ENCODE results near the gene FOSL2.

- TF ChIP-seq CTCF (conservative IDR thresholded peaks at IDR 0.05; ENCODE audit: low read depth in 2 of 2): no peak
- TF ChIP-seq, protein P1, sequence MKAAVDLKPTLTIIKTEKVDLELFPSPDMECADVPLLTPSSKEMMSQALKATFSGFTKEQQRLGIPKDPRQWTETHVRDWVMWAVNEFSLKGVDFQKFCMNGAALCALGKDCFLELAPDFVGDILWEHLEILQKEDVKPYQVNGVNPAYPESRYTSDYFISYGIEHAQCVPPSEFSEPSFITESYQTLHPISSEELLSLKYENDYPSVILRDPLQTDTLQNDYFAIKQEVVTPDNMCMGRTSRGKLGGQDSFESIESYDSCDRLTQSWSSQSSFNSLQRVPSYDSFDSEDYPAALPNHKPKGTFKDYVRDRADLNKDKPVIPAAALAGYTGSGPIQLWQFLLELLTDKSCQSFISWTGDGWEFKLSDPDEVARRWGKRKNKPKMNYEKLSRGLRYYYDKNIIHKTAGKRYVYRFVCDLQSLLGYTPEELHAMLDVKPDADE (IDR thresholded peaks at IDR 0.05): no peak
- no peak for TF ChIP-seq EZH2 (IDR thresholded peaks at IDR 0.05; ENCODE audit: low read depth, unreplicated experiment)
- TF ChIP-seq JUNB (IDR thresholded peaks at IDR 0.05; ENCODE audit: unreplicated experiment): no peak
- TF ChIP-seq EZH2phosphoT487 (IDR thresholded peaks at IDR 0.05; ENCODE audit: unreplicated experiment): no peak
Observed at GRCh38 chr2:28430377-28430765, 37.7 kb downstream of the FOSL2 start.
